HUES64 (cell line): ENCODE results near the gene BROX.
"Not testable (repeated sequence)": the region's sequence is repeated elsewhere in the genome, so short reads cannot be mapped to it uniquely, and the experiment has no call there.

Experiments
- H3K27ac ChIP-seq: 2 replicates; pipeline ENCODE4 v1.7.0; 2013; ENCODE audit warnings: low read depth, low read length, inconsistent platforms
- H3K27me3 ChIP-seq: 2 replicates; pipeline ENCODE4 v1.6.1; 2013; ENCODE audit warnings: mild to moderate bottlenecking, low read length; ENCODE audit not compliant: insufficient read depth
- H3K36me3 ChIP-seq: 2 replicates; pipeline ENCODE4 v1.6.1; 2013; ENCODE audit warnings: mild to moderate bottlenecking, low read length; ENCODE audit not compliant: insufficient read depth
- H3K4me1 ChIP-seq: 2 replicates; pipeline ENCODE4 v1.6.1; 2013; ENCODE audit warnings: mild to moderate bottlenecking, low read length, moderate library complexity; ENCODE audit not compliant: insufficient read depth
- H3K4me3 ChIP-seq: 2 replicates; pipeline ENCODE4 v1.5.1; 2013; ENCODE audit warnings: mild to moderate bottlenecking, low read length, moderate library complexity
- H3K9ac ChIP-seq: 2 replicates; pipeline ENCODE4 v1.6.1; 2013; ENCODE audit warnings: mild to moderate bottlenecking, low read depth, low read length
- H3K9me3 ChIP-seq: 2 replicates; pipeline ENCODE4 v1.6.1; 2013; ENCODE audit warnings: low read depth, low read length; ENCODE audit not compliant: insufficient read depth
- WGBS: fragments of 150-250, 120-280 bp; methylation state at CpG from one replicate; pipeline ENCODE4 v1.1.7; 2013; ENCODE audit warnings: missing lambda C conversion rate; 5-methylcytosine and 5-hydroxymethylcytosine counted together

The BROX gene

GRCh38 chr1:222754366-222755139 is 42.2 kb downstream of the BROX start:
- Histone ChIP-seq H3K36me3 (no peaks in the 10 kb centered on the region), H3K4me1 (no peaks in the 10 kb centered on the region), H3K4me3 (no peak overlapping the region), H3K27me3 (no peaks in the 10 kb centered on the region), H3K27ac (no peak overlapping the region), H3K9me3 (no peaks in the 10 kb centered on the region), H3K9ac (no peak overlapping the region)
- WGBS, result 96% methylated on average over 10 of the region's 10 CpGs

GRCh38 chr1:222757646-222758268 is 45.4 kb downstream of the BROX start:
- WGBS, result 84% methylated on average over 10 of the region's 10 CpGs
- Histone ChIP-seq H3K4me1 (no peaks in the 10 kb centered on the region), H3K9me3 (no peaks in the 10 kb centered on the region), H3K36me3 (no peaks in the 10 kb centered on the region), H3K4me3 (no peak overlapping the region), H3K27ac (no peak overlapping the region), H3K9ac (no peak overlapping the region), H3K27me3 (no peaks in the 10 kb centered on the region)

DNA sequence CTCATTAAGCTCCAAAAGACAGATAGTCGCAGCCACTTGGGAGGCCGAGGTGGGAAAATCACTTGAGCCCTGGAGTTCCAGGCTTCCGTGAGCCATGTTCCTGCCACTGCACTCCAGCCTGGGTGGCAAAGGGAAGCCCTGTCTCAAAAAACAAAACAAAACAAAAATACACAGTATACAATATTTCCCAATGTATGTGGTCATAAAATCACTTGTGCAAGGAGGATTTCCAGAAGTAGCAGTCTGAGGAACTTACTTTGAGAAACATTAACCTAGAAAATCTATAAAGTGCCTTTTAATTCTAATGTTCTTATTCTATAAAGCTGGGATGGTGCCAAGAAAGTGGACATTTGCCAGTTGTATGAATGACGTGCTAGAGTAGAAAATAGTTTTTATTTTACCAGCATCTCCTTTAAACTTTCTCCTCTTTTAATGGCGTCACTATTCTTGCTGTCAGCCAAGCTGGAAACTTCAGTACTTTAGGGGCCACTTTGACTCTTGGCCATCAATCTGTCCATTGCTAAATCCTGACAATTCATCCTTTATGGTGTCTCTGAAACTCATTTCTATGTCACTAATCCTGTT is 47.2 kb downstream of the BROX start:
- no peaks in the 10 kb centered on the region for H3K9me3 ChIP-seq
- H3K36me3 ChIP-seq, result no peaks in the 10 kb centered on the region
- WGBS, result 93% methylated on average over 4 of the region's 5 CpGs

GRCh38 chr1:222761083-222761482 is 48.7 kb downstream of the BROX start:
- no peak overlapping the region for H3K27ac ChIP-seq
- H3K27me3 ChIP-seq, result no peaks in the 10 kb centered on the region
- H3K4me3 ChIP-seq, result no peak overlapping the region
- H3K4me1 ChIP-seq, result no peaks in the 10 kb centered on the region
- no peak overlapping the region for H3K9ac ChIP-seq
- no peaks in the 10 kb centered on the region for H3K9me3 ChIP-seq
- 53% methylated on average over 1 of the region's 1 CpG for WGBS
- H3K36me3 ChIP-seq, result no peaks in the 10 kb centered on the region

More for the DNA sequence above, 47.2 kb downstream of the BROX start:
- Histone ChIP-seq H3K27me3 (no peaks in the 10 kb centered on the region), H3K9ac (no peak overlapping the region), H3K4me3 (no peak overlapping the region), H3K27ac (no peak overlapping the region), H3K4me1 (no peaks in the 10 kb centered on the region)

- H3K27me3 ChIP-seq, H3K4me3 ChIP-seq, H3K9me3 ChIP-seq, H3K4me1 ChIP-seq, H3K36me3 ChIP-seq, H3K27ac ChIP-seq, H3K9ac ChIP-seq: not testable (repeated sequence)
- WGBS, result 100% methylated on average over 1 of the region's 4 CpGs
Measured at GRCh38 chr1:222762178-222762577, 49.8 kb downstream of the BROX start.

DNA sequence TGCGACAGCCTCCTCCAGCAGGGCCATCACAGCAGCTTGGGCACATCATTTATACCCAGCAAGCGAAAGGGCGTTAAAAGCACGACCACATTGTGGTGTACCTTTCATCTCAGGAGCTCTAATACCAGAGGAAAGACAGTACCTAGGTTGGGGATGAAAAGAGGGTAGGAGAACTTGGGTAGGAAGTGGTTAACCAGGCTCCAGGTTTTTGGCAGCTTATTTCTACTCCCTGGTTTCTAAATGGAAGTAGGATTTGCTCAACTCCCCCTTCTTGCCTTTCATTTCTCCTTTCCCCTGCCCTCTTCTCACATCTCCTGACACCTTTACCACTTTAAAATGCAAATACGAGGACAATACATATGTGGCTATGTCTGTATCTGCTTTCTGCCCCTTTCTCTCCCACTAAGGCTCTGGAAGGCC is 54.8 kb downstream of the BROX start:
- Histone ChIP-seq H3K27ac (no peak overlapping the region), H3K27me3 (no peaks in the 10 kb centered on the region), H3K4me3 (no peak overlapping the region), H3K9me3 (peaks cover 22% of the 10 kb centered on the region), H3K36me3 (no peaks in the 10 kb centered on the region), H3K4me1 (no peaks in the 10 kb centered on the region), H3K9ac (no peak overlapping the region)
- WGBS, result 92% methylated on average over 5 of the region's 5 CpGs

DNA sequence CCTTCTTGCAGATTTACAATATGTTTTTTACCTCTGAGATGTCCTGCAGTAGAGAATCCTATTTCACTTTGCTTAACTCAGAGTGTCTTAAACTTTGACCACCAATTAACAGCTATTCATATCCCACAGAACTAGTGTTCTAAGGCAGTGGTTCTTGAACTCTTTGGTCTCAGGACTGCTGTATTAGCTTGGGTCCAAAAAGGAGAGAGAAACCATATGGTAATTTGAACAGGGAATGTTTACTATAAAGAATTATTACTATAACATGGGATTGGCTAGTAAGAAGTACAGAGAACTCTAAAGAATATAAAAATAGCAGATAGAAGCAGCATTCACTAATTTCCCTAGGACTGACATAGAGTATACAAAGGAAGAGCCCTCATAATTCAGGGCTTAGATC is 56.2 kb downstream of the BROX start:
- Histone ChIP-seq H3K9ac (no peak overlapping the region), H3K27ac (no peak overlapping the region), H3K4me3 (no peak overlapping the region), H3K9me3 (peaks cover 22% of the 10 kb centered on the region), H3K27me3 (no peaks in the 10 kb centered on the region), H3K36me3 (no peaks in the 10 kb centered on the region), H3K4me1 (no peaks in the 10 kb centered on the region)

DNA sequence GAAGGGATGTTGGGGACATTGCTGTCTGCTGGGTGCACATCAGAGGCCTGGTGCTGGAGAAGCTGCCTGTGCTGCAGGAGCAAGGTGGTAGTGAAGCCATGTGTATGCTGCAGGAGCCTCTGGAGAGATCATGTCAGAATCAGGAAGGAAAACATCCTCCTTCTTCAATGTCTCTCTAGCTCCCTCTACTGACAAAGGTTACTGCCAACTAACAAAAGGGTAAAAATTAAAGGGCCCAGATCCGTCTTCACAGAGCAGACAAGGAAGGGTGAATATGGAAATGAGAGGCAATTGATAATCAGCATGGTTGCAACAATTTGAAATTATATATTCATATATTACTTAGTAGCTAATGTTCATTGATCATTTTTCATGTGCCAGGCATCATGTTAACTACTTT is 56.8 kb downstream of the BROX start:
- H3K4me1 ChIP-seq, result no peaks in the 10 kb centered on the region
- no peak overlapping the region for H3K9ac ChIP-seq
- no peaks in the 10 kb centered on the region for H3K36me3 ChIP-seq
- H3K4me3 ChIP-seq, result no peak overlapping the region
- H3K9me3 ChIP-seq, result peaks cover 22% of the 10 kb centered on the region
- WGBS, result 100% methylated on average over 1 of the region's 1 CpG
- H3K27ac ChIP-seq, result no peak overlapping the region
- no peaks in the 10 kb centered on the region for H3K27me3 ChIP-seq

GRCh38 chr1:222769971-222770620 is 57.7 kb downstream of the BROX start:
- H3K27ac ChIP-seq, result no peak overlapping the region

GRCh38 chr1:222772996-222773379 is 60.6 kb downstream of the BROX start:
- H3K36me3 ChIP-seq, result no peaks in the 10 kb centered on the region
- no peak overlapping the region for H3K4me3 ChIP-seq
- 96% methylated on average over 4 of the region's 4 CpGs for WGBS
- no peaks in the 10 kb centered on the region for H3K4me1 ChIP-seq
- no peak overlapping the region for H3K9ac ChIP-seq
- H3K27ac ChIP-seq, result no peak overlapping the region
- H3K27me3 ChIP-seq, result no peaks in the 10 kb centered on the region
- H3K9me3 ChIP-seq, result peaks cover 22% of the 10 kb centered on the region

More at GRCh38 chr1:222769971-222770620, 57.7 kb downstream of the BROX start:
- Histone ChIP-seq H3K36me3 (no peaks in the 10 kb centered on the region), H3K4me3 (no peak overlapping the region), H3K4me1 (no peaks in the 10 kb centered on the region), H3K9ac (no peak overlapping the region), H3K9me3 (peaks cover 22% of the 10 kb centered on the region), H3K27me3 (no peaks in the 10 kb centered on the region)
- 80% methylated on average over 1 of the region's 2 CpGs for WGBS

DNA sequence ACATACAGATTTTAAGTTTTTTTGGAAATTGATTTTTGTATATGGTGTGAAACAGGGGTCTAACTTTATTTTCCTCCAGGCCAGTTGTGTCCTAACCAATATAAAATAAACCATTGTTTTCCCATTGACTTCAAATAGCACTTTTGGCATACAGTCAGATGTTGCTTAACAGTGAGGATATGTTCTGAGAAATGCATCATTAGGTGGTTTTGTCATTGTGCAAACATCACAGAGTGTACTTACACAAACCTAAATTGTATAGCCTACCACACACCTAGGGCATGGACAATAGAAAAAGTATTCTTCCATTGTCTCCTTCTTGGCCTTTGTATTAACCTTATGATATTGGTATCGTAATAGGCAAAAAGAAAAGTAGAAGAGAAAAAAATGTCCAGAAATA is 65.1 kb downstream of the BROX start:
- no peak overlapping the region for H3K27ac ChIP-seq
- H3K27me3 ChIP-seq, result no peaks in the 10 kb centered on the region
- no CpG with 5 or more reads among the region's 1 CpG for WGBS
- no peaks in the 10 kb centered on the region for H3K4me1 ChIP-seq
- H3K9me3 ChIP-seq, result no peaks in the 10 kb centered on the region
- no peak overlapping the region for H3K4me3 ChIP-seq
- H3K36me3 ChIP-seq, result no peaks in the 10 kb centered on the region
- no peak overlapping the region for H3K9ac ChIP-seq
